Activated CD4-positive, alpha-beta T cell treated with anti-CD3 and anti-CD28 coated beads, Interleukin-2, amount 10 ng/mL, durations not matched to agents 7 days and 5 days (primary cell): ENCODE data around the gene GGTLC3. TPM values are rescaled to one million over a fixed set of nuclear protein-coding genes. Genes with fewer than 3 reads are reported as not detected.
"Not testable (repeated sequence)": the region's sequence is repeated elsewhere in the genome, so short reads cannot be mapped to it uniquely, and the experiment has no call there.

Experiments
- CTCF ChIA-PET: fragments of 350-600 bp; sonication (Branson Sonifier 250); formaldehyde crosslinking; loops from one replicate; lab custom pipeline; 2021; ENCODE audit warnings: antibody characterized with exemption; lab: Charles Lee
- POLR2A ChIA-PET: fragments of 350-600 bp; sonication (Branson Sonifier 250); formaldehyde crosslinking; loops from one replicate; lab custom pipeline; 2021; ENCODE audit warnings: antibody characterized with exemption; lab: Charles Lee
- DNase-seq: peaks from one replicate; pipeline ENCODE4 v3.0.0-alpha.2; 2020
- H3K27ac Mint-ChIP-seq: one replicate; pipeline ENCODE4 v1.8.0; 2021; ENCODE audit warnings: mild to moderate bottlenecking, moderate library complexity, mixed read lengths
- H3K27me3 Mint-ChIP-seq: one replicate; pipeline ENCODE4 v1.8.0; 2021; ENCODE audit warnings: mixed read lengths
- H3K36me3 Mint-ChIP-seq: one replicate; pipeline ENCODE4 v1.8.0; 2021; ENCODE audit warnings: low read depth, mixed read lengths
- H3K4me1 Mint-ChIP-seq: one replicate; pipeline ENCODE4 v1.8.0; 2021; ENCODE audit warnings: mixed read lengths
- H3K4me3 Mint-ChIP-seq: one replicate; pipeline ENCODE4 v1.8.0; 2021; ENCODE audit warnings: mild to moderate bottlenecking, moderate library complexity, mixed read lengths
- H3K9me3 Mint-ChIP-seq: one replicate; pipeline ENCODE4 v1.8.0; 2021; ENCODE audit warnings: mixed read lengths
- total RNA-seq, 2 experiments: library from RNA; stranded (reverse); gene quantifications; one replicate each; pipeline ENCODE4 v1.2.3, GENCODE V29; 2021

The GGTLC3 gene
- not detected for total RNA-seq

DNA sequence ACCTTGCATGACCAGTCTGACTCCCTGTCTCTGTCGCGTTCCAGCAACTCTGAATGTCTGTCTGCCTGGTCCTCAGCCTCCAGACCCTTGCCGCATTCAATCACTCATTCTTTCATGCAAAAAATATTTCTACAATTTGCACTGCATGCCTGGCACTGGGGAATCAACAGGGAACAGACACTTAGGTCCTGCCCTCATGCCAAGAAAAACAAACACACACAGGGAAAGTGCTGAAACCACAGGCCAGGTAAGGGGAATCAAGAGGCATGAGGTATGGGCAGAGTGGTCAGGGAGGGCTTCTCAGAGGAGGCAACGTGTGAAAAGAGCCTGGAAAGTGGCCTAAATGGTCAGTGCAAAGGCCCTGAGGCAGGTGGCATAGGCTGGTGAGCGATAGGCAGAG is at the start of gene GGTLC3:
Gene GGTLC3, minus strand, starts transcription at position 101 of the 400 bp plus-strand sequence. CDS start 264 bp downstream, outside the sequence.
- H3K4me1 Mint-ChIP-seq, CTCF ChIA-PET, POLR2A ChIA-PET, H3K9me3 Mint-ChIP-seq, DNase-seq, H3K27me3 Mint-ChIP-seq, H3K27ac Mint-ChIP-seq, H3K4me3 Mint-ChIP-seq, H3K36me3 Mint-ChIP-seq: not testable (repeated sequence)

DNA sequence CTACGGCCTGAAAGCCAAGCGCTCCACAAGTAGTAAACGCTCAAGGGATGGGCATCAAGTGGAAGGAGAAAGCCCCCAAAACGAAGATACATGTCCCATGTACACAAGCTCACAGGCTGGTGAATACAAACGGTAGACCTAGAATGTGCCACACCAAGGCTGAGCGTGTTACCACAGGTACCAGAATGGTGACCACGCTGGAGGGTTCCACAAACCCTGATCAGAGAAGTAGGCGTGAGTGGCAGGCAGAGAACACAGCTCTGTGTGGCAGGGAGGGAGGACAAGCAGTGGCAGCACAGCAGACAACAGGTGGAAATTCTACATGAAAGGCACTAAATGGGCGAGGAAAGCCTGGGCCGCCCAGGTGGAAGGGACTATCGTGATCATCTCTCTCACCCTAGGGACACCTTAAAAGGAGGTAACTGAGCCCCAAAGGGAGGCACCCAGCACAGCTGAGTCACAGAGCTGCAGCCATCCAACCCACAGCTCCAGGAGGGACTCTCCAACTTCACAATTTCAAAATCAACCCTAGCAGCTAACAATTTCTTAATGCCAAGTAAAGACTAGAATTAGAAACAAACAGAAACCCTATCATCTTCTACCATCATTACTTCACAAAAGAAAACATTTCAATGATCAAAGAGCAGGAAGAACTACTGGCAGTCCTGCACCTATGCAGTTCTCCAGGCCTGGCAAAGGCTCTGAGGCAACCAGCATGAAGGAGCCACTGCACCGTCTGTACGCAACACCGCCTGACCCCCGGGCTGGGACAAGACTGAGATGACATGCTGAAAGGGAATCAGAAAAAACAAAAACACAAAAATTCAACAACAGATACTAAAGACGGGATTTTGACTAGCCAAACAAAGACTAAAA is 42.4 kb upstream of the GGTLC3 start:
- H3K27me3 Mint-ChIP-seq, H3K36me3 Mint-ChIP-seq, H3K9me3 Mint-ChIP-seq, CTCF ChIA-PET, POLR2A ChIA-PET, H3K4me1 Mint-ChIP-seq, DNase-seq, H3K4me3 Mint-ChIP-seq, H3K27ac Mint-ChIP-seq: not testable (repeated sequence)

DNA sequence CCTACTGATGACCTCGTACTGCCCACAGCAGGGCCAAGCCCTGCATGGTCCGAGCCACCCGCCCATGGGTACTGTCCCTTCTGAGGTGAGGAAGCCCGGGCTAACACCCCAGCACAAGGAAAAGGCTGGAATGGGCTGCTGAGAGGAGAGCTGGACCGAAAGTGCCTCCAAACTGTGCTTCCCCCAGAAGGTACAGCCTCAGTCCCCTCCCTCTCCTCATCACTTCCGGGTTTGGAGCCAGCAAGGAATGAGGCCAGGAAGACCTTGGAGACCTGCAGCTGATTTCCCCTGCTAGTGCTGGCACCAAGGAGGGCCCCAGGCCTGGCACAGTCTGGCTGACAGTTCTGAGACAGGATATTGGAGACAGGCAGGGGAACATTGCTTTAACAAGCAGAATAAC is 41.0 kb upstream of the GGTLC3 start:
- H3K27ac Mint-ChIP-seq, DNase-seq, H3K36me3 Mint-ChIP-seq, POLR2A ChIA-PET, H3K9me3 Mint-ChIP-seq, CTCF ChIA-PET, H3K4me1 Mint-ChIP-seq, H3K27me3 Mint-ChIP-seq, H3K4me3 Mint-ChIP-seq: not testable (repeated sequence)

DNA sequence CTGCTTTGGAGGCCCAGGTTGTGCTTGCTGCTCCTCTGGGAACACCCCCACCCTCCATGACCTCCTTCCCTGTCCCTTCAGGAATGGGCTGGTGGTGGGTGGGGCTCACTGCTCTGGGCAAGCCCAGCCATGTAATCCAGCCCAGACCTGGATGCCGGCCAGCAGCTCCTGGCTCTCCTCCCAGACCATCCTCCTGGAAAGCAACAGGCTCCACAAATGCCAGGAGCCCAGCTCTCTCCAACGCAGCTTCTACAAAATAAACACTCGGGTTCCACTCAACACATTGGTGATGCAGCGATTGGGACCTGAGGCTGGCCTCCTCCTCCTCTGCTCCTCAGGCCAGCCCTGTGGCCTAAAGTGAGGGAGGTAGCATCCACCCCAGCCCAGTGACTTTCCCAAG is 40.6 kb upstream of the GGTLC3 start:
- H3K9me3 Mint-ChIP-seq, CTCF ChIA-PET, H3K4me3 Mint-ChIP-seq, H3K27ac Mint-ChIP-seq, DNase-seq, H3K36me3 Mint-ChIP-seq, H3K27me3 Mint-ChIP-seq, H3K4me1 Mint-ChIP-seq, POLR2A ChIA-PET: not testable (repeated sequence)

DNA sequence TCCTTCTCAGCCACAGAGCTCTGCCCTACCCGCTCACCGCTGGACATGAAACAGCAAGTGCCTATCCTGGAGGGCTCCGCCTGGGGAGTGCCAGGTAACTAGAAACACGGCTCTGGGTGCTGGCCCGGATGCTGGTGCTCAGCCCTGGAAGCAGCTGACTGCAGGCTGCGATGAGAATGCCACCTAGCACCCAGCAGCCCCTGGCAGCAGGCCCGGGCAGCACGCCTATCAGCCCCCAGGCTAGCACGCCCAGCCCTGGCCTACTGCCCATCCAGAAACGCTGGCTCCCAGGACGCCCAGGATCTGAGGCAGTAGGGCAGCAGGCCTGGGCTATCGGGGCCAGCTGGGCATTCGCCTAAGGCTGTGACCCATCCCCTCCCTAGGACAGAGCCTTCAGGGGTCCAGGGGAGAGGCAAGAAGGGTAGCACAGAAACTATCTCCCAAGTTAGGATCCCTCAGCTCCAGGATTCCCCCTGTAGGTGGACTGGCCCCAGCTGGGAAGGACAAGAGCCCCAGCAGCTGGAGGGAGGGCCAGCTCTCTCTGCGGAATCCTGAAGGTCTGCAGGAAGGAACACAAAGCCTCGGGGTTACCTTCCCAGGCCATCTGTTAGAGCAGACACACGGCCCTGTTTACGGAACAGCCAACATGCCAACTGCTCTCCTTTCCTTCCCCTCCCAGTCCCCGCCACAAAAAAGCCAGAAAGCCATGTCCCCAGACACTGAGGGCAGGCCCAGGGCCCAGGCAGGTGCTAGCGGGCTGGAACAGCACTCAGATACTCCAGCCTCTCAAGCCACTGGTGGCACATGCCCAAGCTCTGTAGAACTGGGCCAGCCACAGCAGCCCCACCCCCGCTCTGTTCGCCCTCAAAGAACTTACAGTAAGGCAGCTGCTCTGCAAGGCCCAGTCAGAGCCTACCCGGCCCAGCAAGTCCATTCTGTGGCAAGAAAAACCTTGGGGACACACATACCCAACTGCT is 36.6 kb upstream of the GGTLC3 start:
- DNase-seq, H3K36me3 Mint-ChIP-seq, H3K9me3 Mint-ChIP-seq, H3K4me3 Mint-ChIP-seq, H3K27ac Mint-ChIP-seq, POLR2A ChIA-PET, CTCF ChIA-PET, H3K4me1 Mint-ChIP-seq, H3K27me3 Mint-ChIP-seq: not testable (repeated sequence)

DNA sequence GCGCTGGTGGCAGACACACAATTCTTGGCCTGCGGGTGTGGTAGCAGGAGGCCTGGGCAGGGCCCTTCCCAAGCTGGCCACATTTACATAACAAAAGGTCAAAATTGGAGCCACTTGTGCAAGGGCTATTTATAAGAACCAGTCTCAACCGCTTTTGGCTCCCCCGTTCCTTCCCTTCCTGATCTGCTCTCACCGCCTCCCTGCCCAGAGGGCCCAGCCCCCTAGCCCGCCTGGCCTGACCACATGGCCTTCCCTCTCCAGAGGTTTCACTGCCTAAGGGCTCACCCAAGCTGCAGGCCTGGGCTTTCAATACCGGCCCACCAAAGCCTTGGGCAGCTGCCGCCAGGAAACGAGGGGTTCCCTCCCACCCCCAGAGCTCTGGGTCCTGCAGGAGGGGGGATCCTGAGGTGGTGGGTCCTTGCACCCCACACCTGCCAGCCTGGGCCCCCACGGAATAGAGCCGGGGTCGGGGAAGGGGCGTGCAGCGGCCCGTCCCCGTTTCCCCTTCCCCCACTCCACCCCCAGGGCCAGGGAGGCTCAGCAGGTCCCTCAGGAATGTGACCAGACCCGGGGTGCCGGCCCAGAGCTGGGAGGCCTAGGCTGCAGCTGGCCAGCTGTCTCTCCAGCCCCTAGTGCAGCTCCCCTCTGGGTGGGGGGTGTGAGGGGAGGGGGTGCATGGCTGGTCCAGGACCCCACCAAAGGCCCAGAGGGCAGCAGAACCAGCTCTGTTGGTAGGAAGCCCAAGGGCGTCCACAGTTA is 35.1 kb upstream of the GGTLC3 start:
- DNase-seq, CTCF ChIA-PET, H3K4me3 Mint-ChIP-seq, H3K27me3 Mint-ChIP-seq, H3K9me3 Mint-ChIP-seq, H3K27ac Mint-ChIP-seq, H3K36me3 Mint-ChIP-seq, POLR2A ChIA-PET, H3K4me1 Mint-ChIP-seq: not testable (repeated sequence)

DNA sequence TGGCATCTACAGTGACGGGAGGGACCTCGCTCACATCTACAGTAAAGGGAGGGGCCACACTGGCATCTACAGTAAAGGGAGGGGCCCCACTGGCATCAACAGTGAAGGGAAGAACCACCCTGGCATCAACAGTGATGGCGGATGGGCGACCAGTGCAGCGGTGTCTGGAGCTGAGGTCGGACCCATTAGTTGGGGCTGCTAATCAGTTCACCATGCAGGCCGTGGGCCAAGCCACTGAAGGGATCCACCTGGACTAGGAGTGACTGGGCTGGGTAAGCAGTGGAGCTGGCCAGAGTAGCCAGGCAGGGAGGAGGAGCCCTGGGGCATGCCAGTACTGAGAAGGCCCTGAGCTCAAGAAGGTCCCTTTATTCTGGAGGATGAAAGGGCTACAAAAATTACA is 33.1 kb upstream of the GGTLC3 start:
- H3K9me3 Mint-ChIP-seq, POLR2A ChIA-PET, CTCF ChIA-PET: not testable (repeated sequence)

DNA sequence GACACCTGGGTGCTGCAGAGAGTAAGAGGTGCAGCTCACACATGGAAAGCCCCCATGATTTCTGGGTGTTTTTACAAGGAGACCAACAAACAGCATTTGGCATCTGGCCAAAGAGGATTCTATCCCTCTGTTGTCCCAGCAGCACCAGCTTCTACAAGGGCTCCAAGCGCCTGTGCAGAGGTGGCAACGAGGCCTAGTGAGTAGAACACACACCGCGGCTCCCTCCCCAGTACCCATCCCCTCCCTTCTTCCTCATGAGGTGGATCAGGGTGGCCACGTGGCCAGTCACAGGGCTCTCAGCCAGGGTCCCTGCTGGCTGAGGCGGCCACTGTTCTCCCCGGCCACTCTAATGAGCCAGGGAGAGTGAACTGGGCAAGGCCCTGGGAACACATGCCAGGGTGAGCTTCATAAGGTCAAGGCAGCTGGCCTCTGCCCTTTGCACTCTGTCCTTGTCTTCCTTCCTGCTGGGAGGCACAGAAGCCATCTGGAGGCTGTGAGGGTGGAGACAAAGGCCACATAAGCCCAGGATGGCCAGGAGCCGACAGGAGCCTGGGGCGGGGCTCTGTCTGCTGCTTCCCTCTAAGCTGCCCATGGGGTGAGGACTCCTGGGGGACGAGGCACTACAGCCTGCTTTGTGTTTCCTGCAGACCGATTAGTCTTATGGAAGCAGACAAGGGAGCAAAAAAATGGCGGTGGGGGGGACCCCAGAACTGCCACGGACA is 31.7 kb upstream of the GGTLC3 start:
- H3K4me3 Mint-ChIP-seq, H3K4me1 Mint-ChIP-seq, CTCF ChIA-PET, H3K27me3 Mint-ChIP-seq, DNase-seq, H3K36me3 Mint-ChIP-seq, H3K27ac Mint-ChIP-seq, POLR2A ChIA-PET, H3K9me3 Mint-ChIP-seq: not testable (repeated sequence)

More for the DNA sequence above, 33.1 kb upstream of the GGTLC3 start:
- not testable (repeated sequence) for DNase-seq, H3K4me3 Mint-ChIP-seq, H3K27me3 Mint-ChIP-seq, H3K36me3 Mint-ChIP-seq, H3K4me1 Mint-ChIP-seq, H3K27ac Mint-ChIP-seq

DNA sequence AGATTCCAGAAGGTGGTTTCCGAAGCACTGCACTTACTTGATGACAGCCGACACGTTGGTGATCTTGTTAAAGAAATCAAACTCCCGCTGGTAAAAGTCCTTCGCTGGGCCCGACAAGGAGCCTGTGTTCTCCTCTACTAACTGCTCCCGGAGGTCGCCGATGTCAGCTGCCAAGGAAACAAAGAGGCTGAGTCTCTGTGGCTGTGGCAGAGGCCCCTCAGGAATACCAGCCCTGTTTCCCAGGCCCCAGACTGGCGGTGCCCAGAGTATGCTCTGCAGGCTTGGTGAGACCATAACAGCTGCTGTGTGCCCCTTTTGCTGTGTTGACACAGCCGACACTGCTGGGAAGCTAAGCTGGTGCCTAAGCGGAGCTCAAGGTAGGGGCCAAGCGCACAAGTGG is 26.7 kb upstream of the GGTLC3 start:
- POLR2A ChIA-PET, H3K36me3 Mint-ChIP-seq, H3K27me3 Mint-ChIP-seq, H3K9me3 Mint-ChIP-seq, H3K27ac Mint-ChIP-seq, H3K4me3 Mint-ChIP-seq, H3K4me1 Mint-ChIP-seq, DNase-seq, CTCF ChIA-PET: not testable (repeated sequence)

DNA sequence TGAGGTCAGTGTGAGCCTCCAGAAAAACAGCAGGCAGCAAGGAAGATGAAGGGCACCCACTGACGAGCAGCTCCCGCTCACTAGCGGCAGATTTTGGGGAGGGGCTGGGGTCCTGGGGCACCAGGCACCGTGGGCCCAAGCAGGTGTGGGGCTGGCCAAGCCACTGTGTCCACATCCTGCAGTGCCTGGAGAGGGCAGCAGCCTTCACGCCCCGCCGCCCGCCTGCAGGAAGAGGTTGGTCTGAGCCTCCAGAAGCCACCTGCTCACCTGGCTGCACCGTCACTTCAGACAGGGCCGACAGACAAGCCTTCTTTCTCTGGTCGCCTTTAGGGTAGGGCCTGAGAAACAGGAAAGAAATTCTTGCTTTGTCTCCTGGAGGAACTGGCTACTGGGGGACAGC is 25.4 kb upstream of the GGTLC3 start:
- H3K9me3 Mint-ChIP-seq, H3K27me3 Mint-ChIP-seq, DNase-seq, POLR2A ChIA-PET, H3K27ac Mint-ChIP-seq, H3K4me3 Mint-ChIP-seq, CTCF ChIA-PET, H3K36me3 Mint-ChIP-seq, H3K4me1 Mint-ChIP-seq: not testable (repeated sequence)

DNA sequence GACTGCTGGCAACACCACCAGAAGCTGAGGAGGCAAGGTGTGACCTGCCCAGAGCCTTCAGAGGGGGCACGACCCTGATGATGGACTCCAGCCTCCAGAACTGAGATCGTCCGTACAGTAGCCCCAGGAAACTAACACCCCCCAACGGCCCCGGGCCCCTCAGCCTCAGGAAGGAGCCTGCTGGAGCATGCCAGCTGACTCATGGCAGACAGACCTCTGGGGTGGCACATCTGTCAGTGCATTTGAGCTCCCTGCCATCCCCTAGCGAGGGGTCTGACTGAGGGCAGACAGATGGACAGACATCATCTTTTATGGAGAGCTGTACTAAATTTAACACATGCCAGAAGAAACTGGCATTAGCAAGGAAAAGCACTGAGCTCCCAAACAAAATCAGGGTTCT is 22.0 kb upstream of the GGTLC3 start:
- CTCF ChIA-PET, H3K36me3 Mint-ChIP-seq, DNase-seq, H3K27ac Mint-ChIP-seq, H3K27me3 Mint-ChIP-seq, POLR2A ChIA-PET, H3K9me3 Mint-ChIP-seq, H3K4me1 Mint-ChIP-seq, H3K4me3 Mint-ChIP-seq: not testable (repeated sequence)

DNA sequence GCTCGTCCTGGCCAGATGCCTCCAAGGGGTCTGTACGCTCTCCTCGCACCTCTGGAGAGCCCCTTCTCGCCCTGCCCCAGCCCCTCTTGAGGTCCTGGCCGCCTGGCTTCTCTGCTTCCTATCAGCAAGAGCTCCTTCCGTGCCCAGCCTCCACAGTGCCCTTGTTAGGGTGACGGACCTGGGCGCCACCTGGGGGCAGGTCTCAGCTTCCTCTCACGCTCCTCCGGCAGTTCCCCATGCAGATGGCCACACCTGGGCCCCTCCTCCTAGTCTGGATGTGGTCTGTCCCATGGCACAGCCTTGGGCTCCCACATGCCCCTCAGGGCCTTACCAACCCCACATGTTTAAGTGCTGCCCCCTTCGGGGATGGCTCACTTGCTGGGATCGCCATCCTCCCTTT is 16.4 kb upstream of the GGTLC3 start:
- POLR2A ChIA-PET, DNase-seq, CTCF ChIA-PET, H3K27ac Mint-ChIP-seq, H3K4me1 Mint-ChIP-seq, H3K9me3 Mint-ChIP-seq, H3K36me3 Mint-ChIP-seq, H3K4me3 Mint-ChIP-seq, H3K27me3 Mint-ChIP-seq: not testable (repeated sequence)
